Fibroblast of mammary gland (primary cell): Measurements from ENCODE around the gene ADCY9.

Source experiments
- DNase-seq: peaks from one replicate; pipeline ENCODE4 v3.0.0-alpha.2; 2010; ENCODE audit warnings: low read depth
- H3K4me3 ChIP-seq: 2 replicates; pipeline ENCODE4 v1.5.1; 2011; ENCODE audit warnings: low read depth, mild to moderate bottlenecking, low read length, moderate library complexity; ENCODE audit not compliant: control insufficient read depth
- CTCF ChIP-seq: conservative IDR thresholded peaks from 2 replicates; pipeline ENCODE4 v1.5.1; 2011; ENCODE audit warnings: low read depth, low read length, inconsistent platforms; ENCODE audit not compliant: control insufficient read depth, insufficient read depth

The ADCY9 gene

DNA sequence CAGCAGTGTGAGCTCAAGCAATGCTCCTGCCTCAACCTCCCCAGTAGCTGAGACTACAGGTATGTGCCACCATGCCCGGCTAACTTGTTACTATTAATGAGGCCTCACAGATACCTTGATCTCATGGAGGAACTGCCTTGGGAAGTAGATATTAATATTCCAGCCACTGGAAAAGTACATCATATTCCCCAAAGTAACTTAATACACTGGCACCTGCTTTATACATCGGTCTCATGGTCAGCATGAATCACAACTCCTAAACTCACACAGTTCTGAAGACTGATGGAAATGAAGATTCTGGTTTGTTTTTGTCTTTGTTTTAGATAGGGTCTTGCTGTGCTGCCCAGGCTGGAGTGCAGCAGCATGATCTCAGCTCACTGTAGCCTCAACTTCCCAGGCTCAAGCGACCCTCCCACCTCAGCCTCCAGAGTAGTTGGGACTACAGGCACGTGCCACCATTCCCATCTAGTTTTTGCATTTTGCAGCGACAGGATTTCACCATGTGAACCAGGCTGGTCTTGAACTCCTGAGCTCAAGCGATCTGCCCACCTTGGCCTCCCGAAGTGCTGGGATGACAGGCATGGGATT lies 28.2 kb downstream of the ADCY9 start:
- no peak overlapping the region for H3K4me3 ChIP-seq
- TF ChIP-seq CTCF = no peak
- DNase-seq = no peak

GRCh38 chr16:4087099-4087885 lies 28.9 kb downstream of the ADCY9 start:
- no peak overlapping the region for H3K4me3 ChIP-seq
- DNase-seq = no peak
- TF ChIP-seq CTCF = no peak

GRCh38 chr16:4086153-4086552 lies 30.1 kb downstream of the ADCY9 start:
- DNase-seq = no peak
- no peak for TF ChIP-seq CTCF
- H3K4me3 ChIP-seq = no peak overlapping the region

GRCh38 chr16:4085405-4085970 lies 30.8 kb downstream of the ADCY9 start:
- no peak overlapping the region for H3K4me3 ChIP-seq
- no peak for DNase-seq
- no peak for TF ChIP-seq CTCF

DNA sequence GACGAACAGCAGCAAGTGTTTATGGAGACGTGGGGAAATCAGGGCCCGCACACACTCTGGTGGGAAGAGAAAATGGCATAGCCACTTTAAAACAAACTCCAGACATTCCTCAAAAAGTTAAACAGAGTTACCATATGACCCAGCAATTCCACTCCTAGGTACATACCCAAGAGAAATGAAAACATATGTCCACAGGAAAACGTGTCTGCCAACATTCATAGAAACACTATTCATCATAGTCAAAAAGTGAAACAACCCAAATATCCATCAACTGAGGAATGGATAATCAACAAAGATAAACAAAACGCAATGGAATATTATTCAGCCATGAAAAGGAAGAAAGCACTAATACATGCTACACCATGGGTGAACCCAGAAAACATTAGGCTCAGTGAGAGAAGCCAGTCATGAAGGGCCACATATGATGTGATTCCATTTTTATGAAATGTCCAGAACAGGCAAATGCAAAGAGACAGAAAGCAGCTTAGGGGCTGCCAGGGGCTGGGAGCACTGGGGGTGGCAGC lies 32.8 kb downstream of the ADCY9 start:
- no peak for DNase-seq
- H3K4me3 ChIP-seq = no peak overlapping the region
- no peak for TF ChIP-seq CTCF

- no peak for DNase-seq
- TF ChIP-seq CTCF = no peak
- H3K4me3 ChIP-seq = no peak overlapping the region
These were observed 33.7 kb downstream of the ADCY9 start for GRCh38 chr16:4082474-4083044.
